BJ (cell line): Measurements from ENCODE around the gene RBBP5. TPM values are rescaled to one million over a fixed set of nuclear protein-coding genes. Genes with fewer than 3 reads are reported as not detected.

Experiments used
- CTCF ChIA-PET: fragments of 350-600 bp; formaldehyde crosslinking; extraction: SDS; loops from one replicate; lab custom pipeline; 2021; ENCODE audit warnings: antibody characterized with exemption, inconsistent platforms; lab: Yijun Ruan, JAX
- POLR2A ChIA-PET: fragments of 300-600 bp; sonication (Branson Sonifier 250); formaldehyde crosslinking; extraction: SDS; loops from one replicate; lab custom pipeline; 2021; ENCODE audit warnings: antibody characterized with exemption; lab: Charles Lee
- DNase-seq: peaks from one replicate; pipeline ENCODE4 v3.0.0-alpha.2; 2011; ENCODE audit warnings: low read depth
- H3K27me3 ChIP-seq: 2 replicates; pipeline ENCODE4 v1.6.0; 2011; ENCODE audit warnings: low read length; ENCODE audit not compliant: control insufficient read depth, insufficient read depth
- H3K36me3 ChIP-seq: 2 replicates; pipeline ENCODE4 v1.5.1; 2011; ENCODE audit warnings: low read length; ENCODE audit not compliant: control insufficient read depth, insufficient read depth
- H3K4me3 ChIP-seq: 2 replicates; pipeline ENCODE4 v1.5.1; 2011; ENCODE audit warnings: low read depth, mild to moderate bottlenecking, control low read depth, low read length
- polyA plus RNA-seq: library from polyadenylated mRNA; depleted of rRNA; stranded (reverse); fragments of >200 nt; gene quantifications from 2 replicates; pipeline ENCODE4 v1.2.3, GENCODE V29; 2011
- TF ChIP-seq, protein P1 (sequence below): IDR thresholded peaks from 2 replicates; pipeline ENCODE4 v1.5.1; 2011; ENCODE audit warnings: low read depth, mild to moderate bottlenecking, control low read depth, inconsistent platforms, low read length, moderate library complexity; ENCODE audit not compliant: insufficient read depth

RBBP5 gene
- polyA plus RNA-seq, 1 experiment, result 6.4 TPM

DNA sequence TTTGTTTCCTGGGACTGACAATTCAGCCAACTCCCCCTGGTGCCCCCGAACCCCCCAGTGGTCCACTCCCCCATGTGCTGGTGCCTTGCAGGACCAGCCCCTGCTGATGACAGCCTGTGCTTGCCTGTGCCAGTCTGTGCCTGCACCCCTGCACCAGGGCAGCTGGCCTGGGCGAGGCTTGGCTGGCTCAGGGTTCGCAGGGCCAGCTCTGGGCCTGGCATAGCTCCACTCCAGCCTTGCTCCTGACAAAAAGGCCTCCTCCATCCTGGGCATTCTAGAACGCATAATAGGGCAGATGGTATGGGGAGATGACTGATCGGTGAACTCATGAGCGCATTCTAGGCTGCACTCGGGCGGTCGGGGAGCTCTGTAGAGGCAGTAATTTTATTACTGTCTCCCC, 73.4 kb downstream of the RBBP5 start:
- TF ChIP-seq, protein P1, sequence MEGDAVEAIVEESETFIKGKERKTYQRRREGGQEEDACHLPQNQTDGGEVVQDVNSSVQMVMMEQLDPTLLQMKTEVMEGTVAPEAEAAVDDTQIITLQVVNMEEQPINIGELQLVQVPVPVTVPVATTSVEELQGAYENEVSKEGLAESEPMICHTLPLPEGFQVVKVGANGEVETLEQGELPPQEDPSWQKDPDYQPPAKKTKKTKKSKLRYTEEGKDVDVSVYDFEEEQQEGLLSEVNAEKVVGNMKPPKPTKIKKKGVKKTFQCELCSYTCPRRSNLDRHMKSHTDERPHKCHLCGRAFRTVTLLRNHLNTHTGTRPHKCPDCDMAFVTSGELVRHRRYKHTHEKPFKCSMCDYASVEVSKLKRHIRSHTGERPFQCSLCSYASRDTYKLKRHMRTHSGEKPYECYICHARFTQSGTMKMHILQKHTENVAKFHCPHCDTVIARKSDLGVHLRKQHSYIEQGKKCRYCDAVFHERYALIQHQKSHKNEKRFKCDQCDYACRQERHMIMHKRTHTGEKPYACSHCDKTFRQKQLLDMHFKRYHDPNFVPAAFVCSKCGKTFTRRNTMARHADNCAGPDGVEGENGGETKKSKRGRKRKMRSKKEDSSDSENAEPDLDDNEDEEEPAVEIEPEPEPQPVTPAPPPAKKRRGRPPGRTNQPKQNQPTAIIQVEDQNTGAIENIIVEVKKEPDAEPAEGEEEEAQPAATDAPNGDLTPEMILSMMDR, result no peak
- H3K27me3 ChIP-seq, result peaks cover 41% of the 10 kb centered on the region
- ChIA-PET POLR2A (no interaction called here), CTCF (interaction anchor here (0.7 to 1.9 kb wide), 5 partner anchors 14 to 243 kb away, joined by 3 to 12 read pairs (median 3); no protein-coding TSS in a partner anchor)
- H3K36me3 ChIP-seq, result no peaks in the 10 kb centered on the region
- no peak overlapping the region for H3K4me3 ChIP-seq
- no peak for DNase-seq

DNA sequence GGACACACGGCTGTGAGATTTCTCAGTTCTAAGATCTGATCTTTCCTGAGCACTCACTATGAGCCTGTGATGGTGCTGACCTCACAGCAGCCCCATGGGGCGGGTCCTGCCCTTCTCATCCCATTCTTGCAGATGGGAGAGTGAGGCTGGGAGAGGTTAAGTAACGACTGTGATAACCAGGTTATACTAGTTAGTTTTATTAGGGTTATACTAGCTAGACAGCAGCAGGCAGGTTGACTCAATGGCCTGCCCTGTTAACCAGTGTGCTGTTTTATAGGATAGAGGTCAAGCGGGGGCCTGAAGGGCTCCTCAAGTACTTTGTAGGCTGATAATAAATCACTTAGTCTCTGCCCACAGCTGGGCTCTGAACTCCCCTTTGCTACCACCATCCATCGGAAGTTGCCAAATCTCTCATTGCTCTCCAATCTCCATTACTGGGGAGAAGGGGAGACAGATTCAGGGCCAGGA, 74.0 kb downstream of the RBBP5 start:
- no peak overlapping the region for H3K4me3 ChIP-seq
- TF ChIP-seq, protein P1, result no peak
- peaks cover 41% of the 10 kb centered on the region for H3K27me3 ChIP-seq
- no peak for DNase-seq
- POLR2A ChIA-PET, result no interaction called here
- CTCF ChIA-PET, result interaction anchor here (0.7 to 1.9 kb wide), 4 partner anchors 14 to 214 kb away, joined by 3 to 12 read pairs (median 4); no protein-coding TSS in a partner anchor
- no peaks in the 10 kb centered on the region for H3K36me3 ChIP-seq

DNA sequence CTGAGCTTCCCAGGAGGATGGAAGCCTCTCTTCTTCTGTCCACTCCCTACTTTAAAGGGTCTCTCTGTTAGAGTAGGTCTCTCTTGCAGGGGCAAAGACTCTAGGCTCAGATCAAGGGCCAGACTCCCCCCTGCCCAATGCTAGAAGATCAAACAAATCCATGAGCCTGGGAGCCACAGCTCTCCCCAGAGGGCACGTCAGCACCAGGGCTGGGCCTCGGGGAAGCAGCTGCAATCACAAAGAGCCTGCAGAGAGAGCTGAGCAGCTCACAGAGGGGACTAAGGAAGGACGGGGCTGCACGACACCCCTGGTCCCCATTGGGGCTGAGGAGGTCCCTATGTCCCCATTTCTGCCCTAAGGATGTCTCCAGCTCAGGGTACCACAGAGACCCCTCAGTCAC, 74.9 kb downstream of the RBBP5 start:
- CTCF ChIA-PET, result interaction anchor here (1.4 kb wide), 1 partner anchor 57 kb away, joined by 4 read pairs; no protein-coding TSS in a partner anchor
- no peaks in the 10 kb centered on the region for H3K36me3 ChIP-seq
- H3K4me3 ChIP-seq, result no peak overlapping the region
- TF ChIP-seq, protein P1, result no peak
- POLR2A ChIA-PET, result no interaction called here
- peaks cover 39% of the 10 kb centered on the region for H3K27me3 ChIP-seq
- DNase-seq, result no peak

DNA sequence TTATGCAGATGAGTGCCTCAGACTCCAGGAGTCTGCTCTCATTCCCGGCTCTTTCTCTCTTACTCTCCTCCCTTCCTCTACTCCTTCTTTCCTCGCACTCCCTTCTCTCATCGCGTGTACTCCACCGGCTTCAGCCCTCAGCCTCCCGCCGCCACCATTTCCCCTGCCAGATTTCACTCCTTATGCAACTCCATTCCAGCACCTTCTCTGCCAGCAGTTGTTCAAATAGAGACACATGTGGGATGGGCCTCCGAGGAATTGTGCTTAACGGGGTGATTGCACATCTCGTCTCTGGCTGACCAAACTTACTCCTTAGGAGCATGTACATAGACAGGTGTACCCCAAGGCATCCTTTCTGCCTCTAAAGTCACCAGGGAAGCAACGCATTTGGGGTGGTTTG, 76.6 kb downstream of the RBBP5 start:
- no peak for DNase-seq
- ChIA-PET POLR2A (no interaction called here), CTCF (interaction anchor here (1.9 kb wide), 1 partner anchor 17 kb away, joined by 4 read pairs; no protein-coding TSS in a partner anchor)
- Histone ChIP-seq H3K27me3 (peaks cover 46% of the 10 kb centered on the region), H3K4me3 (no peak overlapping the region), H3K36me3 (no peaks in the 10 kb centered on the region)
- TF ChIP-seq, protein P1, result no peak

DNA sequence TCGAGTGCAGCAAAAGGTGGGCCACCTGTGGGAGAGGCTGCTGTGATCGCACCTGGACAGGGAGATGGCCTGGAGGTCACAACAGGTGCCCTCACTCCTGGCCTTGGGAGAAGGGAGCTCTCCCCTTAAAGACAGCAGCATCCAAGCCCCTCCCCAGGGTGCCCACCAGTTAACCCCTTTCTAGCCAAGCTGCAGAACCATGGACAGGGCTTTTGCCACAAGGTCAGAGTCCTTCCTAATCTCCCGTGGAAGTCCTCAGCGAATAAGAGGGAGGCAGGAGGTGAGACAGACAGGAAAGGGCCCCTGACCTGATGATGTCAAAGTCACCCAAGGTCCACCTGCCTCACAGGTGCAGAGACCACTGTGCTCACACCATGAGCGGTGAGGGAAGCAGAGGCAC, 77.0 kb downstream of the RBBP5 start:
- peaks cover 44% of the 10 kb centered on the region for H3K27me3 ChIP-seq
- ChIA-PET POLR2A (no interaction called here), CTCF (interaction anchor here (1.9 kb wide), 1 partner anchor 17 kb away, joined by 4 read pairs; no protein-coding TSS in a partner anchor)
- TF ChIP-seq, protein P1, result no peak
- DNase-seq, result no peak
- H3K36me3 ChIP-seq, result no peaks in the 10 kb centered on the region
- no peak overlapping the region for H3K4me3 ChIP-seq
